Colonic mucosa (tissue), 4 donors: ENCODE results near the gene ARL2BP. TPM values are rescaled to one million over a fixed set of nuclear protein-coding genes. Genes with fewer than 3 reads are reported as not detected.
A peak's percentile ranks its signal among the peaks of the same experiment; 100 is the strongest.
"Not testable (repeated sequence)": the region's sequence is repeated elsewhere in the genome, so short reads cannot be mapped to it uniquely, and the experiment has no call there.

Experiments
- DNase-seq: peaks from one replicate; pipeline ENCODE4 v3.0.0-alpha.2; 2020
- H3K27ac ChIP-seq: fragments of 200-600 bp; one replicate; pipeline ENCODE4 v1.8.0; 2021
- H3K27me3 ChIP-seq: fragments of 200-600 bp; one replicate; pipeline ENCODE4 v1.8.0; 2021
- H3K36me3 ChIP-seq: fragments of 200-600 bp; one replicate; pipeline ENCODE4 v1.8.0; 2021
- H3K4me1 ChIP-seq: fragments of 200-600 bp; one replicate; pipeline ENCODE4 v1.8.0; 2021; ENCODE audit warnings: mild to moderate bottlenecking
- H3K4me3 ChIP-seq: fragments of 200-600 bp; one replicate; pipeline ENCODE4 v1.8.0; 2021
- H3K9ac ChIP-seq, 2 donors: one replicate each; pipeline ENCODE4 v1.7.0; 2013; ENCODE audit warnings: control low read depth in 2 of 2, low read depth in 2 of 2, low read length in 2 of 2
- H3K9me3 ChIP-seq: fragments of 200-600 bp; one replicate; pipeline ENCODE4 v1.8.0; 2021
- intact Hi-C: fragments of 100-400 bp; cut with DNase I; formaldehyde crosslinking; loops from one replicate; pipeline ENCODE4 v1.14.1; 2022
- total RNA-seq, 2 donors: library from RNA; stranded (reverse); fragmentation: NEBNext Ultra II Directional in 1 of 2; extraction: Animal tissue kit (Norgen Biotek cat#: 25700) in 1 of 2; gene quantifications; one replicate each; pipeline ENCODE4 v1.2.1, GENCODE V29; 2021
- TF ChIP-seq, protein P1 (sequence below): fragments of 200-600 bp; IDR thresholded peaks from one replicate; pipeline ENCODE4 v1.8.0; 2022; ENCODE audit warnings: antibody characterized with exemption, mild to moderate bottlenecking
- donor health status: healthy.
- donor health status: DM: no; HTN: no; CAD: no.
- donor health status: DM: no; HTN: no; CAD: no.

Gene ARL2BP
- total RNA-seq, 2 donors from 2014 or later: 28.6 to 32.7 TPM

DNA sequence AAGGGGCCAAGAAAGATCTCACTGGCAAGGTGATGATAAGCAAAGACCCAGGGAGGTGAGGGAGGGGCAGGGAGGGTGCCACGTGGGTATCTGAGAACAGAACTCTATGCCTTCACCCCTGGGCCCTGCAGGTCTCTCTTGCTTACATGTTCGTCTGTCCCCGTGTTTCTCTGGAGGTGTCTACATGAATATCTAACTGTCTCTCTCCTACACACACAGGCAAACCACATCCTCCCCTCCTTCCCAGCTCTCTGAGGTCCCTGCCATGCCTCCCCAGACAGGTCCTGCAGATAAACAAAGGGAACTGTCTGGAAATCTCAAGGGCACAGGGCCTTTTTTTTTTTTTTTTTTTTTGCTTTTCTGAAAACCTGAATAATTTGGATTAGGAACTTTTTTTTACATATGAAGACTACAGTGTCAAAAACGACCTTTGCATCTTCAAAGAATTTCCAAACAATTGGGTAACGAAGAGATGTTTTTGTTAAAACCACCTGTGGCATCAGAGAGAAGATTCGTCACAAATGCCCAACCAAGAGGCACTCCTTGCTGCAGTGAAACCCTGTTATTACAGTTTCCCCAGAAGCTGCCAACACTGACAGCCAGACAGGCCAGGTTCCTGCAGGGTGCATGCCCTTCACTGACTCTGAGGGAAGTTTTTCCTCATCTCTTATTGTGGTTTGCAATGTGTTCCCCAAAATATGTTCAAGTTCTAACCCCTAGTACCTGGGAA lies 21.6 kb downstream of the ARL2BP start:
- TF ChIP-seq, protein P1, sequence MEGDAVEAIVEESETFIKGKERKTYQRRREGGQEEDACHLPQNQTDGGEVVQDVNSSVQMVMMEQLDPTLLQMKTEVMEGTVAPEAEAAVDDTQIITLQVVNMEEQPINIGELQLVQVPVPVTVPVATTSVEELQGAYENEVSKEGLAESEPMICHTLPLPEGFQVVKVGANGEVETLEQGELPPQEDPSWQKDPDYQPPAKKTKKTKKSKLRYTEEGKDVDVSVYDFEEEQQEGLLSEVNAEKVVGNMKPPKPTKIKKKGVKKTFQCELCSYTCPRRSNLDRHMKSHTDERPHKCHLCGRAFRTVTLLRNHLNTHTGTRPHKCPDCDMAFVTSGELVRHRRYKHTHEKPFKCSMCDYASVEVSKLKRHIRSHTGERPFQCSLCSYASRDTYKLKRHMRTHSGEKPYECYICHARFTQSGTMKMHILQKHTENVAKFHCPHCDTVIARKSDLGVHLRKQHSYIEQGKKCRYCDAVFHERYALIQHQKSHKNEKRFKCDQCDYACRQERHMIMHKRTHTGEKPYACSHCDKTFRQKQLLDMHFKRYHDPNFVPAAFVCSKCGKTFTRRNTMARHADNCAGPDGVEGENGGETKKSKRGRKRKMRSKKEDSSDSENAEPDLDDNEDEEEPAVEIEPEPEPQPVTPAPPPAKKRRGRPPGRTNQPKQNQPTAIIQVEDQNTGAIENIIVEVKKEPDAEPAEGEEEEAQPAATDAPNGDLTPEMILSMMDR: no peak
- H3K4me1 ChIP-seq: peaks cover 8% of the 10 kb centered on the region
- no peaks in the 10 kb centered on the region for H3K27me3 ChIP-seq
- peak overlapping the region; percentile 82 for H3K27ac ChIP-seq
- H3K9me3 ChIP-seq: no peaks in the 10 kb centered on the region
- peak; percentile 29 for DNase-seq
- H3K9ac ChIP-seq: peak overlapping the region in 1 of 2 donors; percentile 62
- H3K4me3 ChIP-seq: no peak overlapping the region
- intact Hi-C loops: no loop called here
- H3K36me3 ChIP-seq: no peaks in the 10 kb centered on the region

DNA sequence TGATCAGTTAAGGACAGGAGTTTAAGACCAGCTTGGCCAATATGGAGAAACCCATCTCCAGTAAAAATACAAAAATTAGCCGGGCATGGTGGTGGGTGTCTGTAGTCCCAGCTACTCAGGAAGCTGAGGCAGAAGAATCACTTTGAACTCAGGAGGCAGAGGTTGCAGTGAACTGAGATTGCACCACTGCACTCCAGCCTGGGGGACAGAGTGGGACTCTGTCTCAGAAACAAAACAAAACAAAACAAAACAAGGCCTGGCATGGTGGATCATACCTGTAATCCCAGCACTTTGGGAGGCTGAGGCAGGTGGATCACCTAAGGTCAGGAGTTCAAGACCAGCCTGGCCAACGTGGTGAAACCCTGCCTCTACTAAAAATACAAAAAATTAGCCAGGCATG lies 22.3 kb downstream of the ARL2BP start:
- DNase-seq, intact Hi-C loops, H3K4me3 ChIP-seq, H3K4me1 ChIP-seq, H3K27ac ChIP-seq, H3K9ac ChIP-seq, H3K36me3 ChIP-seq, H3K27me3 ChIP-seq, H3K9me3 ChIP-seq: not testable (repeated sequence)

DNA sequence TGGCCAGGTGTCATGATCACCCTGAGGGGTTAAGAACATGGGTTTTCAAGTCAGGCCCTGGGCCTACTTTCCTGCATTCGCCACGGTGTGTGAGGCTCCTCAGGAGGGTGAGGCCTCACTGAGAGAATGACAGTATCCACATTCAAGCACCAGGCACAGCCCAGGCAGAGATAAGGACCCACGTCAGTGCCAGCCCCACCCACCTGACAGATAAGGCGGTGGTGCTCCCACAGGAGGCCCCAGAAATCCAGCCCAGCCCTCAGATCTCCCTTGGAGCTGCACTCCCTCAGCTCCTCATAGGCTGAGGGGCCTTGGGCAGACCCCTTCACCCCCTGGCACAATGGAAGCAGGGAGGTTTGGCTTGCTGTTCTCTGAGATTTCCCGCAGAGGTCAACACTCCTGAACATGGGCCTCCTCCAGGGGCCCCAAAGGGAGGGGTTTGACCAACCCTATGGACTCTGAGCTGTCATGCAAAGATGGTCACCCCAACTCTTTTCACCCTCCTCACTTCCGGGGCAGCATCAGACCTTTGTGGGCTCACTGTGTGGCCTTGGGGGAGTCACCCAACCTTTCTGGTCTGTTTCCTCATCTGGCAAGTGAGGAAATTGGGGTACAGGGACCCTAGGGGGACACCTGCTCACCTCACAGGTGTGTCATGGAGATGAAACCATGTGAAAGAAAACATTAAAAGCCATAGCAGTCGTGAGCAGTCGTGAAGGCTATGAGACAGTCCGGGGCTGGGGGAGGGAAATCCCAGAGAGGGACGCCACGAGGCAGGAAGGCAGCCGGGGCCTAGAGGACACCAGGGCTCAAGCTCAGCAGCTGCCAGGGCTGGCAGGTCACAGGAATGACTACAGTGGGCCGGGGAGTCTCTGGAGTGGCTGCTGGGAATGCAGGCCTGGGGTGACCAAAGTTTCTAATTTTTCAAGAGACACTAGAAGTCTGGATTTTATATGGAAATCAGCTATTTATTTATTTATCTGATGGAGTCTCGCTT lies 24.0 kb downstream of the ARL2BP start:
- Histone ChIP-seq H3K27ac (peak overlapping the region; percentile 28), H3K4me1 (peaks cover 8% of the 10 kb centered on the region), H3K36me3 (no peaks in the 10 kb centered on the region), H3K9ac (peak overlapping the region in 1 of 2 donors; percentile 3), H3K4me3 (no peak overlapping the region), H3K27me3 (no peaks in the 10 kb centered on the region), H3K9me3 (no peaks in the 10 kb centered on the region)
- intact Hi-C loops: no loop called here
- DNase-seq: peak; percentile 91
- TF ChIP-seq, protein P1: no peak

DNA sequence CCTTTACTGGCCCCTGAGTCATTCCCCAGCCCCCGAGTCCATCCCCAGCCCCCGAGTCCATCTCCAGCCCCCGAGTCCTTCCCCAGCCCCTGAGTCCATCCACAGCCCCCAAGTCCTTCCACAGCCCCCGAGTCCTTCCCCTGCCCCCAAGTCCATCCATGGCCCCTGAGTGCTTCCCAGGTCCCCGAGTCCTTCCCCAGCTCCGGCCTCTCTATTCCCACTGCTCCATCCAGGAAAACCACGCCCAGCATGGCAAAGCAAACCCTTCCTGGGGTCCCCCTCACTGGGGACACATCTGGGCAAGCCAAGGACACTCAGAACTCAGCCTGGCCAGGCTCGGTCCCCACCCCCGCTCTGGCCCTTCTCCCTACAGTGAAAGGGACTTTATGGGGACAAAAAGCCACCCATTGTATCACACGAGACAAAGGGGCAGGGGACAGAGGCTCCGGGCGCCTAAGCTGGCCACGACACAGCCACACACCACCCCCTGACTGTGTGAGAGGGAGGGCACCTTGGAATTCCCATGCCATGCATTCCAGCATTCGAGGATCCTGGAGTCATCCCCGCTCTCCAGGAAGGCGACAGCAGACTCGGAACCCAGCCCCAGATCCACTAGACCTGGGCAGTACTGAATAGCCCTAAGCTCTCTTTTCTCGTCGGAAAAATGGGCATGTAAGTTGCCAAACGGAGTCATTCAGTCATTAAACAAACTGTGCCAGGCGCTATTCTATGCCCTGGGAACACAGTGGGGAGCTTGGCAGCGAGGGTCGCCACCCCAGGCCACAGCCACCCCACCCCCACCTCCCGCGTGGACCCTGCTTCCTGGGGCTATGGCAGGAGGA lies 25.4 kb downstream of the ARL2BP start:
- no peak overlapping the region for H3K27ac ChIP-seq
- TF ChIP-seq, protein P1: no peak
- H3K4me1 ChIP-seq: peaks cover 4% of the 10 kb centered on the region
- no peaks in the 10 kb centered on the region for H3K36me3 ChIP-seq
- H3K4me3 ChIP-seq: no peak overlapping the region
- H3K27me3 ChIP-seq: no peaks in the 10 kb centered on the region
- intact Hi-C loops: no loop called here
- no peak for DNase-seq
- H3K9ac ChIP-seq: no peak overlapping the region
- no peaks in the 10 kb centered on the region for H3K9me3 ChIP-seq

DNA sequence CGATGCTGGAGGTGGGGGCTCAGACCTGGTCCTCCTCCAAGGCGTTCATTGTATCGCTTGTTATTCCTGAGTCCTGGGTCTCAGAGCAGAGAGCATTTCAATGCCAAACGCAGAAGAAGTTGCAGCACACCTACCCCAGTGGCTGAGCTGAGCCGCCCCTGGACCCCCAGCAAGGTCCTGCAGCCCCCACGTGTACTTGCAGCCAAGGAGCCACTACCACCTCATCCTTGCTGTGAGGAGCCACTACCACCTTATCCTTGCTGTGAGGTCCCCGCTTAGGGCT lies 25.9 kb downstream of the ARL2BP start:
- TF ChIP-seq, protein P1: no peak
- Histone ChIP-seq H3K4me1 (peaks cover 4% of the 10 kb centered on the region), H3K36me3 (no peaks in the 10 kb centered on the region), H3K27me3 (no peaks in the 10 kb centered on the region), H3K4me3 (no peak overlapping the region), H3K27ac (no peak overlapping the region), H3K9me3 (no peaks in the 10 kb centered on the region), H3K9ac (no peak overlapping the region)
- intact Hi-C loops: no loop called here
- no peak for DNase-seq
